WTC11 (cell line): ENCODE measurements around the gene WNT9B. TPM values are rescaled to one million over a fixed set of nuclear protein-coding genes. Genes with fewer than 3 reads are reported as not detected.

Source experiments
- ATAC-seq: fragments of 200-7000 bp; cut with Tn5 transposase; 2 replicates; pipeline ENCODE4 v1.10.0; 2021; ENCODE audit warnings: mild to moderate bottlenecking, moderate library complexity
- CTCF ChIA-PET: fragments of 300-600 bp; sonication (Branson Sonifier 250); formaldehyde crosslinking; loops from one replicate; lab custom pipeline; 2021; ENCODE audit warnings: antibody characterized with exemption; lab: Charles Lee
- POLR2A ChIA-PET: fragments of 350-600 bp; sonication (Branson Sonifier 250); formaldehyde crosslinking; loops from one replicate; lab custom pipeline; 2021; ENCODE audit warnings: antibody characterized with exemption; lab: Charles Lee
- DNase-seq: peaks from one replicate; pipeline ENCODE4 v3.0.0; 2021; ENCODE audit warnings: low spot score
- H3K27ac Mint-ChIP-seq: 2 replicates; pipeline ENCODE4 v1.8.0; 2021; ENCODE audit warnings: mixed read lengths
- H3K27me3 Mint-ChIP-seq: 2 replicates; pipeline ENCODE4 v1.8.0; 2021; ENCODE audit warnings: low read depth, mild to moderate bottlenecking, moderate library complexity, mixed read lengths
- H3K36me3 Mint-ChIP-seq: 2 replicates; pipeline ENCODE4 v1.8.0; 2021; ENCODE audit warnings: mixed read lengths
- H3K4me1 Mint-ChIP-seq: 2 replicates; pipeline ENCODE4 v1.8.0; 2022; ENCODE audit warnings: mixed read lengths
- H3K4me3 Mint-ChIP-seq: 2 replicates; pipeline ENCODE4 v1.8.0; 2021; ENCODE audit warnings: mild to moderate bottlenecking, moderate library complexity, mixed read lengths
- H3K9me3 Mint-ChIP-seq: 2 replicates; pipeline ENCODE4 v1.8.0; 2021; ENCODE audit warnings: mixed read lengths
- ATF1 ChIP-seq: sonication (generic); formaldehyde crosslinking; IDR thresholded peaks from 2 replicates; pipeline ENCODE4 v1.8.1; 2023; ENCODE audit warnings: mild to moderate bottlenecking, moderate library complexity, missing genetic modification reagents
- GRHL2 ChIP-seq: fragments of 250-450 bp; sonication (Bioruptor Pico); IDR thresholded peaks from 2 replicates; pipeline ENCODE4 v1.8.0; 2022; ENCODE audit warnings: mild to moderate bottlenecking, moderate library complexity; ENCODE audit not compliant: insufficient replicate concordance, severe bottlenecking
- PREB ChIP-seq: sonication (generic); formaldehyde crosslinking; IDR thresholded peaks from 2 replicates; pipeline ENCODE4 v1.8.1; 2022; ENCODE audit warnings: mild to moderate bottlenecking, missing genetic modification reagents, moderate library complexity, borderline replicate concordance
- SMAD4 ChIP-seq: sonication (generic); formaldehyde crosslinking; IDR thresholded peaks from 2 replicates; pipeline ENCODE4 v1.8.0; 2022; ENCODE audit warnings: mild to moderate bottlenecking, missing genetic modification reagents
- total RNA-seq: library from RNA; stranded (reverse); gene quantifications from 3 replicates; pipeline ENCODE4 v1.2.3, GENCODE V29; 2021
- TF ChIP-seq, protein P1 (sequence below): sonication (generic); formaldehyde crosslinking; IDR thresholded peaks from 2 replicates; pipeline ENCODE4 v1.8.1; 2023; ENCODE audit warnings: mild to moderate bottlenecking, moderate library complexity, missing genetic modification reagents

The WNT9B gene
- total RNA-seq, 1 experiment from 2014 or later, result 0.87 TPM

GRCh38 chr17:46931596-46931995 is 80.2 kb downstream of the WNT9B start (continued):
- TF ChIP-seq, protein P1, sequence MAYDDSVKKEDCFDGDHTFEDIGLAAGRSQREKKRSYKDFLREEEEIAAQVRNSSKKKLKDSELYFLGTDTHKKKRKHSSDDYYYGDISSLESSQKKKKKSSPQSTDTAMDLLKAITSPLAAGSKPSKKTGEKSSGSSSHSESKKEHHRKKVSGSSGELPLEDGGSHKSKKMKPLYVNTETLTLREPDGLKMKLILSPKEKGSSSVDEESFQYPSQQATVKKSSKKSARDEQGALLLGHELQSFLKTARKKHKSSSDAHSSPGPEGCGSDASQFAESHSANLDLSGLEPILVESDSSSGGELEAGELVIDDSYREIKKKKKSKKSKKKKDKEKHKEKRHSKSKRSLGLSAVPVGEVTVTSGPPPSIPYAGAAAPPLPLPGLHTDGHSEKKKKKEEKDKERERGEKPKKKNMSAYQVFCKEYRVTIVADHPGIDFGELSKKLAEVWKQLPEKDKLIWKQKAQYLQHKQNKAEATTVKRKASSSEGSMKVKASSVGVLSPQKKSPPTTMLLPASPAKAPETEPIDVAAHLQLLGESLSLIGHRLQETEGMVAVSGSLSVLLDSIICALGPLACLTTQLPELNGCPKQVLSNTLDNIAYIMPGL (CRISPR knock-in tag), result no peak

GRCh38 chr17:46935658-46936266 is 84.4 kb downstream of the WNT9B start:
- no peak for DNase-seq
- CTCF ChIA-PET, result no interaction called here

More at GRCh38 chr17:46935658-46936266, 84.4 kb downstream of the WNT9B start:
- H3K4me3 Mint-ChIP-seq, result no peak overlapping the region
- H3K36me3 Mint-ChIP-seq, result peaks cover 80% of the 10 kb centered on the region
- H3K9me3 Mint-ChIP-seq, result no peaks in the 10 kb centered on the region
- POLR2A ChIA-PET, result no interaction called here
- H3K4me1 Mint-ChIP-seq, result peaks cover 6% of the 10 kb centered on the region
- no peak for TF ChIP-seq SMAD4 (CRISPR knock-in tag)
- no peak for TF ChIP-seq GRHL2
- TF ChIP-seq PREB (CRISPR knock-in tag), result no peak
- TF ChIP-seq ATF1, result no peak
- ATAC-seq, result no peak
- no peaks in the 10 kb centered on the region for H3K27me3 Mint-ChIP-seq
- H3K27ac Mint-ChIP-seq, result no peak overlapping the region

Other genes with a start within 250 kb of the WNT9B start
- gene WNT3, start 32.9 kb upstream of the WNT9B start, total RNA-seq, result 6.5 to 14.1 TPM (median 6.7 TPM) in 3 replicates
- 37.6 to 45.8 TPM (median 40.1 TPM) in 3 replicates for gene GOSR2, start 71.6 kb downstream of the WNT9B start, total RNA-seq
- 3.1 to 4.9 TPM (median 4.7 TPM) in 3 replicates for gene RPRML, start 127.7 kb downstream of the WNT9B start, total RNA-seq